ENCODE results near the gene NRXN3. TPM values are rescaled to one million over a fixed set of nuclear protein-coding genes. Genes with fewer than 3 reads are reported as not detected.

Gene NRXN3
- total RNA-seq, 1 experiment from 2014 or later = not detected

DNA sequence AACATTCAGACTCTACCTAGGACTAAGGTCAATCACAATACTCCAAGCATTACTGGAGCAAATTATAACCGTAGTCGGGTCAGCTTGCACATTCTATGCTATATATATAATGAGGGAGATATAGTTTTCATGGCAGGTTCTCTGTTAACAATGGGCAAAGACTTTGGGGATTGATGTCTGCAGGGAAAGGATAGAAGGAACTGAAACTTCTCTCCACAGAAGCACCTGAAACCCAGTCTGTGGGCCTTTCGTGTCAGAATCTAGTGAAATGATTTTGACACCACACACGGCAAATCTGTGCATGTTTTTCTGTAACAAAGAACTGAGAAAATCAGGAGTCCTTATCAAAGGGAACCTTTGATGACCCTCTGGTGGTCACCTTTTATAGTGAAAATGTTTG lies 847.4 kb downstream of the NRXN3 start:
- Histone ChIP-seq H3K4me3 (replicated peaks in 1 of 2; ENCODE audit: low read depth in 1 of 2, low read length in 2 of 2) (no peak overlapping the region), H2AFZ (ENCODE audit: low read depth, low read length, poor library complexity, severe bottlenecking) (no peak overlapping the region), H3K79me2 (ENCODE audit: insufficient read depth, low read length) (no peaks in the 10 kb centered on the region), H3K9me2 (ENCODE audit: insufficient read depth) (no peaks in the 10 kb centered on the region), H3K4me1 (ENCODE audit: control insufficient read depth in 1 of 2, insufficient read depth in 2 of 2, low read length in 2 of 2) (no peaks in the 10 kb centered on the region), H3K27me3 (ENCODE audit: insufficient read depth, low read length) (no peaks in the 10 kb centered on the region), H3K27ac (ENCODE audit: low read depth, low read length) (no peak overlapping the region), H3K36me3 (ENCODE audit: control insufficient read depth in 1 of 2, insufficient read depth in 2 of 2, low read length in 2 of 2) (no peaks in the 10 kb centered on the region), H3K4me2 (ENCODE audit: low read length) (no peak overlapping the region), H3K9ac (ENCODE audit: low read length) (no peak overlapping the region), H3K9me3 (ENCODE audit: control insufficient read depth in 1 of 2, insufficient read depth in 1 of 2, low read depth in 1 of 2, low read length in 2 of 2) (peaks cover 0 to 5% of the 10 kb centered on the region in 2 experiments; a peak in 2 of 4 replicates), H4K20me1 (ENCODE audit: insufficient read depth) (no peaks in the 10 kb centered on the region)
- BruUV-seq (replicated peaks) = no TSS peak
- TF ChIP-seq EGR1 (IDR thresholded peaks at IDR 0.05; ENCODE audit: low read depth) = no peak
- no peak for TF ChIP-seq EZH2 (IDR thresholded peaks at IDR 0.05)
- no peak for TF ChIP-seq ELF1 (IDR thresholded peaks at IDR 0.05; ENCODE audit: borderline replicate concordance, low read depth)
- no peak for TF ChIP-seq FOSL1 (IDR thresholded peaks at IDR 0.05; ENCODE audit: low read depth)
- TF ChIP-seq RAD21 (IDR thresholded peaks at IDR 0.05; ENCODE audit: low read depth) = no peak
- no peak for TF ChIP-seq CBX3 (IDR thresholded peaks at IDR 0.05; ENCODE audit: low read depth)
- TF ChIP-seq YY1 (IDR thresholded peaks at IDR 0.05; ENCODE audit: extremely low read depth, insufficient replicate concordance, low read depth, low read length) = no peak
- TF ChIP-seq, protein P1, sequence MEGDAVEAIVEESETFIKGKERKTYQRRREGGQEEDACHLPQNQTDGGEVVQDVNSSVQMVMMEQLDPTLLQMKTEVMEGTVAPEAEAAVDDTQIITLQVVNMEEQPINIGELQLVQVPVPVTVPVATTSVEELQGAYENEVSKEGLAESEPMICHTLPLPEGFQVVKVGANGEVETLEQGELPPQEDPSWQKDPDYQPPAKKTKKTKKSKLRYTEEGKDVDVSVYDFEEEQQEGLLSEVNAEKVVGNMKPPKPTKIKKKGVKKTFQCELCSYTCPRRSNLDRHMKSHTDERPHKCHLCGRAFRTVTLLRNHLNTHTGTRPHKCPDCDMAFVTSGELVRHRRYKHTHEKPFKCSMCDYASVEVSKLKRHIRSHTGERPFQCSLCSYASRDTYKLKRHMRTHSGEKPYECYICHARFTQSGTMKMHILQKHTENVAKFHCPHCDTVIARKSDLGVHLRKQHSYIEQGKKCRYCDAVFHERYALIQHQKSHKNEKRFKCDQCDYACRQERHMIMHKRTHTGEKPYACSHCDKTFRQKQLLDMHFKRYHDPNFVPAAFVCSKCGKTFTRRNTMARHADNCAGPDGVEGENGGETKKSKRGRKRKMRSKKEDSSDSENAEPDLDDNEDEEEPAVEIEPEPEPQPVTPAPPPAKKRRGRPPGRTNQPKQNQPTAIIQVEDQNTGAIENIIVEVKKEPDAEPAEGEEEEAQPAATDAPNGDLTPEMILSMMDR (IDR thresholded peaks at IDR 0.05 in 2 of 3, conservative IDR thresholded peaks at IDR 0.05 in 1 of 3; ENCODE audit: borderline replicate concordance in 1 of 3, insufficient read depth in 1 of 3, low read depth in 2 of 3, low read length in 2 of 3) = no peak
- TF ChIP-seq, protein P2, sequence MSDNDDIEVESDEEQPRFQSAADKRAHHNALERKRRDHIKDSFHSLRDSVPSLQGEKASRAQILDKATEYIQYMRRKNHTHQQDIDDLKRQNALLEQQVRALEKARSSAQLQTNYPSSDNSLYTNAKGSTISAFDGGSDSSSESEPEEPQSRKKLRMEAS (IDR thresholded peaks at IDR 0.05) = no peak
- TF ChIP-seq, protein P3, sequence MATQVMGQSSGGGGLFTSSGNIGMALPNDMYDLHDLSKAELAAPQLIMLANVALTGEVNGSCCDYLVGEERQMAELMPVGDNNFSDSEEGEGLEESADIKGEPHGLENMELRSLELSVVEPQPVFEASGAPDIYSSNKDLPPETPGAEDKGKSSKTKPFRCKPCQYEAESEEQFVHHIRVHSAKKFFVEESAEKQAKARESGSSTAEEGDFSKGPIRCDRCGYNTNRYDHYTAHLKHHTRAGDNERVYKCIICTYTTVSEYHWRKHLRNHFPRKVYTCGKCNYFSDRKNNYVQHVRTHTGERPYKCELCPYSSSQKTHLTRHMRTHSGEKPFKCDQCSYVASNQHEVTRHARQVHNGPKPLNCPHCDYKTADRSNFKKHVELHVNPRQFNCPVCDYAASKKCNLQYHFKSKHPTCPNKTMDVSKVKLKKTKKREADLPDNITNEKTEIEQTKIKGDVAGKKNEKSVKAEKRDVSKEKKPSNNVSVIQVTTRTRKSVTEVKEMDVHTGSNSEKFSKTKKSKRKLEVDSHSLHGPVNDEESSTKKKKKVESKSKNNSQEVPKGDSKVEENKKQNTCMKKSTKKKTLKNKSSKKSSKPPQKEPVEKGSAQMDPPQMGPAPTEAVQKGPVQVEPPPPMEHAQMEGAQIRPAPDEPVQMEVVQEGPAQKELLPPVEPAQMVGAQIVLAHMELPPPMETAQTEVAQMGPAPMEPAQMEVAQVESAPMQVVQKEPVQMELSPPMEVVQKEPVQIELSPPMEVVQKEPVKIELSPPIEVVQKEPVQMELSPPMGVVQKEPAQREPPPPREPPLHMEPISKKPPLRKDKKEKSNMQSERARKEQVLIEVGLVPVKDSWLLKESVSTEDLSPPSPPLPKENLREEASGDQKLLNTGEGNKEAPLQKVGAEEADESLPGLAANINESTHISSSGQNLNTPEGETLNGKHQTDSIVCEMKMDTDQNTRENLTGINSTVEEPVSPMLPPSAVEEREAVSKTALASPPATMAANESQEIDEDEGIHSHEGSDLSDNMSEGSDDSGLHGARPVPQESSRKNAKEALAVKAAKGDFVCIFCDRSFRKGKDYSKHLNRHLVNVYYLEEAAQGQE (IDR thresholded peaks at IDR 0.05; ENCODE audit: low read depth) = no peak
- TF ChIP-seq ZFX (IDR thresholded peaks at IDR 0.05) = no peak
- TF ChIP-seq JUND (IDR thresholded peaks at IDR 0.05) = no peak
- TF ChIP-seq, protein P4, sequence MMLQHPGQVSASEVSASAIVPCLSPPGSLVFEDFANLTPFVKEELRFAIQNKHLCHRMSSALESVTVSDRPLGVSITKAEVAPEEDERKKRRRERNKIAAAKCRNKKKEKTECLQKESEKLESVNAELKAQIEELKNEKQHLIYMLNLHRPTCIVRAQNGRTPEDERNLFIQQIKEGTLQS (IDR thresholded peaks at IDR 0.05) = no peak
- no peak for TF ChIP-seq CEBPB (IDR thresholded peaks at IDR 0.05; ENCODE audit: low read depth)
- no peak for TF ChIP-seq SRF (IDR thresholded peaks at IDR 0.05; ENCODE audit: low read depth)
- ChIA-PET CTCF (no interaction called here), POLR2A (no interaction called here), RAD21 (ENCODE audit: low non-redundant PET in 1 of 2, low total read pairs in 2 of 2, uncharacterized antibody in 2 of 2, unreplicated experiment in 2 of 2) (no interaction called here)
- no peak for DNase-seq (ENCODE audit: low read depth, low spot score)
- intact Hi-C loops (cut with micrococcal nuclease) = no loop called here
- ATAC-seq = no peak

Measured in HCT116 (cell line).